Erythroblast (primary cell): ENCODE data around the gene SH3GL1.

Source experiments
- GATA1 ChIP-seq: IDR thresholded peaks from 2 replicates; pipeline ENCODE4 v1.6.1; 2011; ENCODE audit warnings: low read depth, mild to moderate bottlenecking, control low read depth, low read length, moderate library complexity
- POLR2A ChIP-seq: IDR thresholded peaks from 2 replicates; pipeline ENCODE4 v1.6.1; 2011; ENCODE audit warnings: mild to moderate bottlenecking, low read length

DNA sequence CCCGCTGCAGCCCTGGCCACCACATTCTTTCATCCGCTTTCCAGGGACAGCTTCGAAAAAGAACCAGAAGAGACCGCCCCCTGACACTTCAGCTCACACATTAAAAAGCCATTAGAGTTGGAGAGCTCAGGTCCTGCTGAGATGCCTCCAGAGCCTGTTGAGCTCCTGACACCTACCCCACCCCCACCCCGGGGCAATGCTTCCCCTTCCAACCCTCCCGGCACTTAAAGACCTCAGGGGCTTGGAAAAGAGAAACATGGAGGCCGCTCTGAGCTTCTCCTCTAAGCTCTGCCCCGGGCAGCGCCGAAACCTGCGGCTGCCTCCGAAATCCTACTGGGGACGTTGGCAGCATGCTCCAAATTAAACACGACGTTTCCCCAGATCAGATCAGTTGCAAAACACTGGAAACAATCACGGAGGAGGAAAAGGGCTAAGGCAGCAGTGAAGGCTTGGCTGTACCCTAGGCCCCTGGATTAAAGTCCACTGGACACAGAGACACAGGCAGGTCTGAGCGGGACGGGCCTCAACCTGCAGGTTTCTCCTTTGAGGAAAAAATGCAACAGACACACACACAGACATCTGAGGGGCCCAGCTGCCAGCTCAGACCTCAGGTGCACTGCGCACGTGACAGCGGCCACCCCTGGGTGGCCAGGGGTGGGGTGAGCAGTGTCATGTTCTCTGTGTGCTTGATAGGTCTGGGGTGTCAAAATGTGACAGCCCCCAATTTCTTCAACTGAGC lies 9.6 kb downstream of the SH3GL1 start:
- TF ChIP-seq POLR2A (no peak), GATA1 (no peak)
